Stimulated activated CD8-positive, alpha-beta memory T cell treated with anti-CD3 and anti-CD28 coated beads, Interleukin-15, amount 100 ng/mL, for 48 hours (primary cell): Measurements from ENCODE around the gene PPM1H.

Experiments used
- DNase-seq, 2 donors: peaks; one replicate each; pipeline ENCODE4 v3.0.0-alpha.2; 2020; ENCODE audit warnings: low read depth in 2 of 2

Gene PPM1H

DNA sequence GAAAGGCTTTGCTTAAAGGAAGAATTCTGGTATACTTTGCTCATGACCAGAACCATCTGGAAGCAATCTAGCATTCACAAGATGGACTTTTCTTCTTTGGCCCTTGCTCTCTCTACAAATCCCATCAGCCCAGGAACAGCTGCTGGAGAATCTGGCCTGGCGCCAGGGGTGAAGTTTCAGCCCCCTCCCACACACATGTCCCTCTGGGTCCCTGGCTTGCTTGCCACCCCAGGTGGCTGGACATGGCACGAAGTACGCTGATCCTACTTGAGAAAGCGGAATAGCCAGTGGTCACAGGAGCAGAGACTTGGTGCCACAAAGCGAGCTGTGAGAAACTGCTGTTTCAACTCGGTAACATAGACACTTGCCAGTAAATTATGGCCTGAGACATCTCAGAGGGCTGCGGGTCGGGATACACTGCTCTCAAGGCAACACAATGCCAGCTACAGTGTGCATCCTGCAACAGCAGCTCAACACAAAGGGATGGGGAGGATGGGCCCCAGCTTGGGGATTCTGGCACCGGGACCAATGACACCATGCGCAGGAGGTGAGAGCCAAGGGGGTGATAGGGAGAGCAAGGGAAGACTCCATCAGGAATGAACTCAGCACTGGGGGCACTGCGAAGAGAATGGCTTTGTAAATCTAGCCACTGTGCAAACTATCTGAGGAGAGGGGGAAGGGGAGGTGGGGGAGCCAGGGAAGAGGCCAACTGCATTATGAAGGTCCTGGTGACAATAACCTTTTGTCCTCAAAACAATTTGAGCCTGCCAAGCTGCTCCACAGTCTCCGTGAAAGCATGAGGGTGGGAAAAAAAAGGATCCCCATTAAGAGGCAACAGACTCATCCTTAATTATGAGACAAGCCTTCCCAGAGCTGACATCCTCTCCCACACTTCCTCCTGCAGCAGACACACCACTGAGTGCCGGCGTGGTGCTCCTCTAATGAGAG, 219.9 kb downstream of the PPM1H start:
- DNase-seq: no peak

DNA sequence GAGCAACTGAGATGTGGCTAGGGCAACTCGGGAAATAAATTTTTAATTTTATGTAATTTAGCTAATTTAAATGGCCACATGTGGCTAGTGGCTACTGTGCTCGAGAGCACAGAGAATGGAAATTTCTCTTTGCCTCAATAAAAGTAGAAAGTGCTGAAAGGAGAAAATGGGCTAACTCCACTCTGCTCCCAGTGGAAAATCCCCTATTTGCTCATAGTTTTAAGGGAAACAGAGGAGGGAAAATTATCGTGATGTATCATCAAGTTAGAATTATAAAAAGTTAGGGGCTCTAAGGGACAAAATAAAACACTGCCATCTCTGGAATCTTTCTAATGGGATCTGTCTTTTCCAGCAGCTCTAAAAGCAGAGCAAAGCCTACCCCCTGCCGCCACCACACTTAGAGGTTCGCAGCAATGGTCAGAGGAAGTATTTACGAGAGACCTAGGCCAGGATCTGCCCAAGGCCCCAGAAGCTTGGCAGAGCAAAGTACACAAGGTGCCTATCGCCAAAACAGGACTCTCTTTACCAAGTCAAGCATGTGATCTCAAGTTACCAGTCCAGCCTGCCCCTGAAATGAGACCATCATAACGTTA, 220.7 kb downstream of the PPM1H start:
- no peak for DNase-seq

DNA sequence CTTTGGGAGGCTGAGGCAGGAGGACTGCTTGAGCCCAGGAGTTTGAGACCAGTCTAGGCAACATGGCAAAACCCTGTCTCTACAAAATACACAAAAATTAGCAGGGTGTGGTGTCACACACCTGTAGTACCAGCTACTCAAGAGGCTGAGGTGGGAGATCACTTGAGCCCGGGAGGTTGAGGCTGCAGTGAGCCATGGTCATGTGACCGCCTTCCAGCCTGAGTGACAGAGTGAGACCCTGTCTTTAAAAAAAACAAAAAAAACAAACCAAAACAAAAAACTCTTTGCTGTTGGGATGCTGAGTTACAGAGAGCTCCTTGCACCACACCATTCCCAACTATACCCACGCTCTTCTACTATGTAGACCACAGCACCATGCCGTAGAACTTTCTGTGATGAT, 221.2 kb downstream of the PPM1H start:
- DNase-seq: no peak

DNA sequence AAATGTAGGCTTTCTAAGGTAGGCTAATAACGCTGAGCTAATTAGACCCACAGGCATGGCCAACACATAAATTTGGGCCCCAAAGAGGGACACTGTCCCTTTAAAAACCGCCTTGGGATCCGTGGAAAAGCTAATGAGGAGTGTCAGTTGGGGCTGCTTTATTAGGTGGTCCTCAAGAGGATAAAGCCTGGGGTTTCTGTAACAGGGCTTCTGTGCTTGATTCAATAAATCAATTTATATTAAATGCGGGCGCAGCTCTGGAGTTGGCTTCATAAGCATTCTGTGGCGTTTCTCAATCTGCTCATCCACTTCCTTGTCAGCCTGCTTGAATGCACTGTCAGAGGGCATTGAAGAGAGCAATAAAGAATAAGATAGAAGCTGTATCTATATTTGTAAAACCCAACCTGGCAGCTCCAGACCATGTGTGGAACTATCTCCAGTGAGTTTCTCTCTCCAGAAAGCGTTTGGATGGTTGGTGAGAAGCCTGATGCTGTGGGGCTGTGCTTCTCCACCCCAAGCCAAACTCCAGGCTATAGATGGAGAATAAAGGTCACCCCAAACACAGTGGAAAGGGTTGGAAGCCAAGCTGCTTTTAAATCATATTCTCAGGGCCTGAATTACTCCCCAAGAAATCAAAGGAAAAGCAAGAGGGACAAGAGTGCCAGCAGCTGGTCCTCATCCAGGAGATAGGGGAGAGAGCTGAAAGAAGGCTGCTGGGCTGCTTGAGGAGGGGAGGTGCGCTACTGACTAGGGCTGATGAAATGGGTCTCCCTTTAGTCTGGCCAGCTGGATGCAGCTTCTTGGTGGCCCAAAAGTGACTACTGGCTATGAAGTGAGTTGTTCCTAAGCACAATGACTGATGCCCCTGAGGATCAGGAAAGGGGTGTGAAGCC, 222.0 kb downstream of the PPM1H start:
- no peak for DNase-seq

DNA sequence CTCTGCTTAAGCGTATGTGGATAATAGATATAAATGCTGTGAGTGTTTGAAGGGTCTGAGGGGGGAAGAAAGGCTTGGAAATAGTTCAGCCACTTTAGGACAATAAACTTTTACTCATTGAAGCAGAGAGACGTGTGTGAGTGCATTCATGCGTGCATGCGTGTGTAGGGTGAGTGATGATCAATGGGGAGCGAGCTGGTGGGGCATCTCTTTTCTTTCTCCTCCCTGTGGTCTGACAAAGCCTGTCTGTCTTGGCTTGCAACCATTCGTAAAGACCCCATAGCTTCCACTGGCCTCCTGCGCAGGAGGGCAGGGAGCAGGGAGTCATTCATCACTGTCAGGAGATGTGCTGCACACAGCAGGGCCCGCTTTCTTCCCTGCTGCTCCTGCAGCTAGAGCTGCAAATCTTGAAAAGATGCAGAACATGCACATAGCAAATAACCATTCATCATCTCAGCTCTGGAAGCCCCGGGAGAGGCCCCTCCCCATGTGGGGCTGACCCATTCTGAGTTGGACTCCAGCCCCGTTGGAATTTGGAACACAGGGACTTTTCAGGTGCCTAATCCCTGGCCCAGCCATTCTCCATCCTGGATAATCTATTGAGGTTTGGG, 223.2 kb downstream of the PPM1H start:
- no peak for DNase-seq

DNA sequence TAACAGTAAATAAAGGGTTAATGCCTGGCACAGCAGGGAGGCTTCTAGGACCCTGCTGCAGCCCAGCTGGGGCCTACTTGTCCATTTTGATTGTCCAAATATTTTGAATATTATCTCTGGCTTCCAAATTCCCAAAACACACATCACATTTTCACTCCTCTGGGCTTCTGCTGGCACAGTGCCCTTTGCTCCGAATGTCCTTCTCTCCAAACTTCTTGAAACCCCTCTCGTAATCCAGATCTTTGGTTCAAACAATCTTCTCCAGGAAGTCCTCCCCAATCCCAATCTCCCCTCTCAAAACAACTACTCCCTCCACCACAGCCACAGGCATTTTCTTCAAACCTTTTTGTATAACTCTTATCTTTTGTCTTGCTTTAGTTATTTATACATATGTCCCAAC, 225.6 kb downstream of the PPM1H start:
- no peak for DNase-seq

DNA sequence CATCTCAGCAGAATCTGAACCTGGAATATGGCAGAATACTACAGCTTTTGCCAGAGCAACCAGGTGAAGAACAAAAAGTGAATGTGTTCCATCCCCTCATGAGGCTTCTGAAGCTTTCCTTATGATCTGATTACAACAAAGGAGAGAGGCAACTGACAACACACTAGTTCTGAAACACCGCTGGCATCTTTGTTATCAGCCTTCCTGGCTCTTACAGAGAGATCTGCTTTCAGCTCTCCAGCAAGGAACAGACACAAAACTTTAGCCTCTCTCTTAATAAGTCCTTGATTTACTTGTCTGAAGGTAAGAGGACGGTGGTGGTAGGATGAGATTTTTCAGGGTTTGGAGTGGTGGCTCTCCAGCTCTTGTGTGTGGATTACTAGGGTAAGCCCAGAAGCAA, 227.0 kb downstream of the PPM1H start:
- no peak for DNase-seq

DNA sequence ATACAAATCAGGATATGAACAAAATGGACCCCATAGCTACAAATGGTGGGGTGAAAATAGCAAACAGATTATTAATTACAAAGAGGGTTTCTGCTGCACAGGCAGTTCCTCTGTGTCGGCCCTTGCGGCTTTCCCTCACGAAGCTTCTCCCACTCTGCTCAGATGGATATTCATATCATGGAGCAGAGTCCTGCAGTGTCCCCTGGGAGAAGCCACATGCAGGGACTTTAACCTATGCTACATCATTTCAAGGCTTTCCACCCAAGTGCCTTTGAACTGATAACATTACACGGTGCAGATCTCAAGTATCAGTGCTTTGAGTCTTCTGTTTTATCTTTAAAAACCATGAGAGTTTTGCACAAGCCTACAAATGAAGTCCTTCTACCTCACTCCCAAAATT, 229.1 kb downstream of the PPM1H start:
- DNase-seq: no peak

DNA sequence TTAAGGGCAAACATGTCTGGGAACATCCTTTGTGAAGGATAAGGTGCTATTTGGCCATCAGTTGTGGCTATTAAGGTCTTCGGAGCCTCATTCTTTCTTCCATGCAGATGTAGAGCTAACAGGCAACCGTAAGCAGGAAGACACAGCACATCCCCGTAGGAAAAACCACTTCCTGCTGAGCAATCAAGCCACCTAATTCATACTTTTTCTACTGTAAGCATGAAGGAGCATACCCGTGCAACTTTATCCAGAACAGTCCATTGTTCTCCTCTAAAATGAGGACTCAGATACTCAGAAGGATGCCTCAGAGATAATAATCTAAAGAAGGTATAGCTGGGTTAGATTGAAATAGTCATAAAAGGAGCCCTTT, 232.0 kb downstream of the PPM1H start:
- DNase-seq: no peak

DNA sequence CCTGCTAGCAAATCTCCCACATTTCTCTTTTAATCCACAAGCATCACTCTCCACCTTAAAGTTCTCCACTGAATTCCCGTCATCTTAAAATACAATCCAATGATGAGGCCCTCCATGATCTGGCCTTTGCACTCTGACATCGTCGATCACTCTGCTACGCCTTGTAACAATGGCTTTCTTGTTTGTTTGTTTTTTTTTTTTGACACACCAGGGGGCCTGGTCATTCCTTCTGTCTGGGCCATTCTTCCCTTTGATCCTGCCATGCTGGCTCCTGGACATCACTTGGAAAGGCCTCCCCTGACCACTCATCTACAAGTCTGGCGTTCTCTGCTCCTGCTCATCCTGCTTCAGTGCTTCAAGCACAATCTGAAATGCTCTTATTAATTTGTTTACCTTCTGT, 233.5 kb downstream of the PPM1H start:
- DNase-seq: no peak

DNA sequence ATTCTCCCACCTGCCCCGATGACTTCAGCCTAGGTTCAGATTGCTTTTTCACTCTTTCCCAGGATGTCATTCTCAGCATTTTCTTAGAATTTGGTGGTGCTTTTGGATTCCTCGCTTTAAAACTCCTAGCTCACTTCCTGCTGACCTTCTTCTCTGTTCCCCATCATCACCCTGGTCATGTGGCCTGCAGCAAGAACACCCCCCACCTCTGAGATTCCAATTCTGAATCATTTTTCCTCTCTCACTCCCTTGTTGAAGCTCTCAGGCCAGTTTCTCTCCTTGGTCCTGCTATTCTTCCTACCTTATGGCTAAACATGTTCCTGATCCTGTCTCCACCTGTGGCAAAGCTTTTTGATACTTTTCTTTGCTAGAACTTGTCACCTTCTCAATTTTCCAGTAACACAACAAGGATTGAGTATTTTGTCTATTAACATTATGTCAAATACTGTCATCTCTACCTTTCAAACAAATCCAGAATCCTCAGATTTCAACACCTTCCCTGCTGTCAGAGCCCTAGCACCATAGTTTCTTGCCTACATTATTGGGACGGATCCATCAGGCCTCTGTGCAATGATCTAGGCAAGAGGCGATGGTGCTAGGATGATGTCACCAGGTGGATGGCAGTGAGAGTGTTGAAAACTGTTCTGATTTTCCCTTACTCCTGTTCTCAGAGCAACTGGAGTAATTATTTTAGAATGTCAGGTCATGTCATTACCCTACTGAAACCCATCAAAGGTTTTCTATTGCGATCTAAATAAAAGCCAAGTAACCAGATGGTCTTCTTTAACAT, 234.7 kb downstream of the PPM1H start:
- DNase-seq: no peak

DNA sequence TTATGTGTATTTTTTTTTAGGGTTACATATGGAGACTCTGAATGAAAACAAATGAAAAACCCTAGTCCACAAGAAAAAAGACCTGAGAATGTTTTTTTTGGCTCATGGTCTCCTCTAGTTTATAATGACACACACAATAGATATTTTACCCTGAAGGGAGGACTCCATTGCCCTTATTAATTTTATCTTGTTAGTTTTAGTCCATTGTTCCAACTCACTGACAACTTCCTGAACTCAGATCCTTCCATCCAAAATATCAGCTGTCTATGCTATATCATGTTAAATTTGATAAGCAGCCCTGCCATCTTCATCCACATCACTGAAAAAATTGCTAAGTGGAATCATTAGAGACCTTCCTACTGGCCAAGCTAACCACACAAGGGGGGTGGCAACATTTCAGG, 236.2 kb downstream of the PPM1H start:
- no peak for DNase-seq

DNA sequence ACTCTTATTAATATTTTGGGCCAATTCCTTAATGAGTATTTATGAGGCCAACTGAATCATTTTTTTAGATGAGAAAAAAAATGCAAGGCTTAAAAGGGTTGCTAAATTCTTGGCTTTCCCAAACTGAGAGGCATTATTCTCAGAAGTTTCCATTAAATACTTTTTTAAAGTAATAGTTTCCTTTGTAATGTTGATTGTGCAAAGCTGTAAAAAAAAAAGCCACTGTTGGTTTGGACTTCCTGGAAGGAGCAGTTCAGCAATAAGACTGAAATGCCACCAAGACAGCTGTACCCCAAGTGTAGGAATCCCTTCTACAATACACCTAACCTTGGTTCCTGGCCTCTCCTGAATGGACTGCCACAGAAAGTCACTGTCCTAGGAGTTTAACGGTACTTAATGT, 237.1 kb downstream of the PPM1H start:
- DNase-seq: no peak

DNA sequence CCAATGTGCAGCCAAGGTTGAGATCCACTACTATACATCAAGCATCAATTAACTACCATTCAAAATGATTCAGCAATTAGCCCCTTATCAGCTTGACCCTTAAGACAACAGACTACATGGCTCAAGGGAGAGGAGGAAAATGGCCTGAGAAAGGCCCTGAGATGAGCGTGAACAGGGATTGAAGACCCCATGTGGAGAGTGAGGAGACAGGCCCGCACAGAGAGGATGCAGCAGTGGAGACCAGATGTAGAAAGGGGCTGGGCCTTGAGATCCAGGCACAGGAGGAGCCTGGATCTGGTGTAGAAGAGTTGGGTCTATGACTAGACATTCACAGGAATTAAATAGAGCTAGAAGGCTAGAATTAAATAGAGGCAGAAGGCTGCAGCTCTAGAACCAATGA, 239.3 kb downstream of the PPM1H start:
- no peak for DNase-seq

DNA sequence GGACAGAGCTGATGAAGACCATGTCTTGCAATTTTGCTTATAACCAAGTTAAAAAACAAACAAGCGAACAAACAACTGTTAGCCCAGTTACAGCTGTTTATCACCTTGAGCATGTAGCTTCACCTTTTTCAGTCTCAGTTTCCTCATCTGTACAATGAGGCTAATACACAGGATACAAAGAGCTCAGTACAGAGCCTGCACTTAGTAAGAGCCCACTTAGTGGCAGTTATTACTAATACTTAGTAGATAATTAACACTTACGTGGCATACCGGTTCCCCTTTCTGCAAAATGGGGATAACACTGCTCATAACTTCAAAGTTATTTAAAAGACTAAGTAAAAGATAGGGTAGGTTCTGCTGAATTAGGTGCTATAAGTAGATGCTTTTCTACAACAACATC, 240.3 kb downstream of the PPM1H start:
- no peak for DNase-seq

DNA sequence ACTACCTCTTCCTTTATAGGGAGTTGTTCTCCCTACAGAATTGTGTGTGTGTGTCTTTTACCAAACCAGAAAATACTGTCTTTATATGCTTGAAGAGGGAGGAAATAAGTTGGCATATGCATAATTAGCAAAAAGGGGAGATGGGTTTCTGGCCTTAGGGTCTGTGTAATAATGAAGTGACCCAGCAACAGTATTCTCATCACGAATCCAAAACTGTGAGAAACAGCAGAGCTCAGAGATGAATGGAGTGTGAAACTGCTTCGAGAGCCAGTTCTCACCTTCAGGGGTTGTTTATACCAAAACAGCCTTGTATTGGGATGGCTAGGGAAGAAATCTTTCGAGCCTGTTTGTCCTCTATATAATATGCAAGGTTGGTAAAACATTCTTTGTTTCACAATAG, 240.8 kb downstream of the PPM1H start:
- DNase-seq: no peak

DNA sequence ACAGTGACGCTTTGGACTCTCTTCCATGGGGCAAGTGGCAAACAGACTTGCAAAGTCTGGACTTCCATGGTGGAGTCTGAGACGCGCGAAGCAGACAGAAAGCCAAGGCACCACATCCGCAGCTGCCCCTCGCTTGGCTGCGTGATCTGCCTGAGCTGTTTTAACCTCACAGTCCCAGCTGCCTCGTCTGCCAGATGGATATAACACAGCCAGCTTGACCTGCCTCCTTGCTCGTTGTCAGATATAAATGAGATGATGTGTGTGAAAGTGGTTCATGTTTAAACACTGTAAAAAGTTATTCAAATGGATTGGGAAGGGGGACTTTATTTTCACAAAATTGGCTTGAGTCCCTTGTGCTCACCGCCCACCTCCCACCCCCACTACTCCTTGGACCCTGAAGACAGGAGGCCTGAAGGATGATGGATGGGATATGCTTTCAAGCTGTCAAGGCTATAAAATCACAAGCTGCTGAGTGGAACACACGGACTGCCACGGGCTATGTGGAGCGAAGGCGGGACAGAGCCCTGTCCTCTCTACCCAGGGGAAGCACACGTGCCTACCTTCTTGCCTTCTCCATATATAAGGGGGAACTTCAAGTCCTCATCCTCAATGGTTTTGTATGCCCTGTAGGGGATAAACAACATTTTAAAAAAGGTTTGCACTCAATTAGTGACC, 241.4 kb downstream of the PPM1H start:
- no peak for DNase-seq

DNA sequence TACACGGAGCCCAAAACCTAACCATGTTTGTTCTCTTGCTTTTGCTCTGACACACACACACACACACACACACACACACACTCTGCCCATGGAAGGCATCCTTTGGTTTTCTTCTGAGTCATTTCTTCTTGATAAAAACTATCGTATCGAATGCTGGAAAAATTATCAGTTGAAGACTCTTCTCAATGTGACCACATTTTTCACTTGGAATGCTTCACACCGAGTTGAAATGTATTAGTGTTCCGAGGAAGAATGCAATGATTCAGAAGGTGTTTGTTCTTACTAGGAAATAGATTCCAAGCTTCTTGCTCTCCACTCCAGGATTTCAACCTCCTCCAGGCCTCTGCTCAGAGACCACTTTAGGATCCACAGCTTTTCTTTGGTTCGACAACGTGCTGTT, 242.1 kb downstream of the PPM1H start:
- DNase-seq: no peak

DNA sequence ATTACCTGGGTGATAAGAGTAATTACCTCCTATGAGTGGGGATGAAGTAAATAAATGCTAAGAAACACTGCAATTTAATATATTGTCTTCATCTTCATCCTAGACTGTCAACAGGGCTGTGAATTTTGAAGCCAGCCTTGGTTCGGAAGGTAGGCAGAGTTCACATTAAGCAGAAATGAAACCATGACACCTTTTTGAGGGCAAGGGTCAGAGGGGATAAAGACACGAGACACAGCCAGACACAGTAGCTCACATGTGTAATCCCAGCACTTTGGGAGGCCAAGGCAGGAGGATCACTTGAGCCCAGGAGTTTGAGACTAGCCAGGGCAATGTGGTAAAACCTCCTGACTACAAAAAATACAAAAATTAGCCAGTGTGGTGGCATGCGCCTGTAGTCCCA, 243.6 kb downstream of the PPM1H start:
- no peak for DNase-seq

DNA sequence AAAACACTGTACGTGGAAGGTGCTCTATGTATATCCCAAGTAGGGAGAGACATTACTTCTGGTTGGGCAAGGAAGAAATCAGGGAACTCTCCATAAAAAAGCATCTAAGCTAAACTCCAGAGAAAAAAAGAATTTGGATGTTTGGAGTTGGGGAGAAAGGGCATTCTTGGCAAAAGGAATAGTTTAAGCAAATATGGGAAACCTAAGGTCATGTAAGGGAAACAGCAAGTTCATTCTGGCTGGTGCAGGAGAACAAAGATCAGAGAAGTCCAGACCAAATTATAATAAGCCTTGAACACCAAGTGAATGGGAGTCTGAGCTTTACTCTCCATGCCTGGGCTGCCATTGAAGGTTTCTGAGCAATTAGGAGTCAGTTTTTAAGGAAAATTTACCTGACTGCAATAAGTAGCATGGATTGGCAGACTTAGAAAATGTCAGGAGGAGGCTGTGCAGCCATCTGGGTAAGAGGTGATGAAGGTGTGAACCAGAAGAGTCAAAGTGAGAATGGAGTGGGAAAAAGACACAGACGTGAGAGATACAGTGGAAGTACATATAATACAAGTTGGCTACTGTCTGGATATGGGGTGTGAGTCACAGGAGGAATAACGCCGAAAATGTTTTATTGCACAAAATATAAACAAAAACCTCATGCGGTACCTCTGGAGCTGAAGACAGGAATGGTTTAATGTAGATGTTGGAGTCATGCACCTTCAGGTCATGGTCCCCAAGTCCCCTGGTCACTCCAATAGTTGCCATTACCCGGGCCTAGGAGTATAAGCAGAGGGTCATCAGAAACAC, 245.7 kb downstream of the PPM1H start:
- no peak for DNase-seq
